G401 (cell line): ENCODE results near the gene PPM1N. TPM values are rescaled to one million over a fixed set of nuclear protein-coding genes. Genes with fewer than 3 reads are reported as not detected.
"Not testable (repeated sequence)": the region's sequence is repeated elsewhere in the genome, so short reads cannot be mapped to it uniquely, and the experiment has no call there.

Source experiments
- DNase-seq: peaks from one replicate; pipeline ENCODE4 v3.0.0-alpha.2; 2015; ENCODE audit warnings: low spot score
- in situ Hi-C: cut with HindIII; loops from 2 replicates; pipeline ENCODE4 v1.10.0; 2016; ENCODE audit warnings: low sequenced_read_pairs, mixed read lengths
- total RNA-seq: library from RNA; depleted of rRNA; stranded (reverse); fragments of >200 nt; shearing (Covaris generic); gene quantifications from 2 replicates; pipeline ENCODE4 v1.2.3, GENCODE V29; 2014

The PPM1N gene
- total RNA-seq, 1 experiment from 2014 or later, result 3.3 TPM

GRCh38 chr19:45506246-45506988, 8.2 kb downstream of the PPM1N start:
- peak; percentile 90 for DNase-seq
- in situ Hi-C loops, result no loop called here

DNA sequence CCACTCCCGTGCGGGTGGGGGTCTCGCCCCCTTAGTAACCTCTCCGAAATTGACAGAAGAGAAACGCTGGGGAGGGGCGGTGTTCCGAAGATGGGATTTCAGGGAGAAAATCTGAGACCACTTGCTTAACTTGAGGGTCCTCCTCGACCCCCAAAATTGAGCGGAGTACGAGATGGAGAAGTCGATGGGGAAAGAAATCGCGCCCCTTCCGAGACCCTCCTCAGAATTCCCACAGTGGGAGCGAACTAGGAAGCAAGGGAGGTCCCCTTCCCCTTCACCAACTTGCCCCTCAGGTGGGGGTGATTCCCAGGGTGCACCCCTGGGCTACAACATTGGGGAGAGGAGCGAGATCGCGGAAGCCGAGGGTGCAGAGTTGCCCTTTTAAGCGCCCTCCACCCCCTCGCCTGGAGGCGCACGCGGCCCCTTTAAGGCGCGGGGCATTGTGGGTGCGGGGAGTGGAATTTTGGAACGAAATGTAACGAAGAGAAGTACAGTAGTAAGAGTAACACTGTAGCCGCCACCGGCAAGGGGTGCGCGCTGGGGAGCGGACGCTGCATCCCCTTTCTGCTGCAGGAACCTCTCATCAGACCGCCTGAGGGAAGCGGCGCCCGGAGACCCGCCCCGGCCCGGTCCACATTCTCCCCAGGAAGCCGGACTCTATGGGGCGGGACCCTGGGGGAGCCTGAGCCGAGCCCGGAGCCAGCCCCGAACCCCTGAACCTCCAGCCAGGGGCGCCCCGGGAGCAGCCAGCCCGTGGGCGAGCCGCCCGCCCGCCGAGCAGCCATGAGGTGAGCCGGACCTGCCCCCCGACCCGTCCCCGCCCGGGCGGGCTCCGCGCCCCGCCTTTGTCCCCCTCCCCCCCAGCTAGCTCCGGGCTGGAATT, 9.0 kb downstream of the PPM1N start, which contains the start of gene VASP:
VASP (plus strand) TSS at position 491 of the 883 bp plus-strand sequence; CDS start at position 784, 293 bp downstream.
- in situ Hi-C loops, result no loop called here
- DNase-seq, result peak; percentile 82

GRCh38 chr19:45507872-45508416, 9.7 kb downstream of the PPM1N start:
- in situ Hi-C loops, result no loop called here
- no peak for DNase-seq

DNA sequence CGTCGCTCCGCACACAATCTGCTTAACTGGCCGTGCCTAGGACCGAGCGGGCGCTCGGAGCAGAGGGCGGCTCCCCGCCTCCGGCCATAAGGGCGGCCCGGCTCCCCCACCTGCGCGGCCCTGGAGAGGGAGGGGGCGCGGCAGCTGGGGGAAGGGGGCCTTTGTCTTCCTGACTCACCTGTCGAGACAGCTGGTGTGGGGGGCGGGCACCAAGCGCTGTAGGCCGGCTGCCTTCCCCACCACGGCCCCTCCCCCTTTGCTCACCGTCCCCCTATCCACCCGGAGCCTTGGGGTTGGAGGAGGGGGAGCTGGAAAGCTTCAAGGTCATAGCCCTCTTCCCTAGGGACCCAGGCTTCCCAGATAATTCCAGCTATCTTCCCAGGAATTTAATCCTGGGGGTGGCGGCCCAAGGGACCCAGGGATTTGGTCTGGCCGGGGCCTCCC, 10.2 kb downstream of the PPM1N start:
- in situ Hi-C loops, result no loop called here

GRCh38 chr19:45508861-45509691, 10.8 kb downstream of the PPM1N start:
- in situ Hi-C loops, result no loop called here
- DNase-seq, result peak; percentile 47

More for the DNA sequence above, 10.2 kb downstream of the PPM1N start:
- DNase-seq, result no peak

DNA sequence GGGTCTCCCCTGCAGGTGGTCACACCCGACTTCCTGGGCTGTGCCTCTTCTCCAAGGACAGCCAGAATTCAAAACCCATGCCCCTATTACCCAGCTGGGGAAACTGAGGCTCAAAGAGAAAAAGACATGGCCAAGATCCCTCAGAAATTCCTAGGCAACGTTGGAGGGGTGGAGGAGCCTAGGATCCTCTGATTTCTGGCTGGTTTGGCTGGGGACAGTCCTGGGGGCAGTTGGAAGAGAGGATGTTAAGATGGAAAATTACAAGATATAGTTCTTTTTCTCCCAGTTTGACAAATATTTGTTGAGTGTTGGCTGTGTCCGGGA, 11.4 kb downstream of the PPM1N start:
- no peak for DNase-seq
- in situ Hi-C loops, result no loop called here

DNA sequence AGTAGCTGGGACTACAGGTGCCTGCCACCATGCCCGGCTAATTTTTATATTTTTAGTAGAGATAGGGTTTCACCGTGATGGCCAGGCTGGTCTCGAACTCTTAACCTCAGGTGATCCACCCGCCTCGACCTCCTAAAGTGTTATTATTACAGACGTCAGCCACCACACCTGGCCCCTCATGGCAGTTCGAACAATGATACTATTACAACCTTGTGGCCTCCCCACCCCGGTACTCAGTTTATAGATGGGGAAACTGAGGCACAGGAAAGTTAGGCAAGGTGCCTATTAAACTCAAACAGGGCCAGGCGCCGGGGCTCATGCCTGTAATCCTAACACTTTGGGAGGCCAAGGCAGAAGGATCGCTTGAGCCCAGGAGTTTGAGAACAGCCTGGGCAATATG, 12.1 kb downstream of the PPM1N start:
- DNase-seq, in situ Hi-C loops: not testable (repeated sequence)

DNA sequence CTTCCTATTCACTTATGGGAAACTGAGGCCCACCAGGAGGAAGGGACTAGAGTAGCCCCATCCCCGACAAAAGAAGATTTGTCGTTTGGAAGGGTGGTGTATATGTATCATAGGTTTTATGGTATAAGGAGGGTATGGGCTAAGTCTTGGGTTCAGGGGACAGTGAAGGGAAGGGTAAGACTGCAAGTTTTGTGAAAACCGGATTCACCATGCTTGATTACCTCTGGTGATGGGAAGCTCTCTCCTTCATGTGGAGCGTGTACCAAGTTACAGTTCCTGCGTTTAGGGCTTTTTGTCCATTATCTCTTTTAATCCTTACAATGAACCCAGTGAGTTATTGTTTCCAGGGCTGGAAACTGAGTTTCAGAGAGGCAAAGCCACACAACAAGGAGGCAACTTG, 12.8 kb downstream of the PPM1N start:
- in situ Hi-C loops, result no loop called here
- DNase-seq, result no peak

DNA sequence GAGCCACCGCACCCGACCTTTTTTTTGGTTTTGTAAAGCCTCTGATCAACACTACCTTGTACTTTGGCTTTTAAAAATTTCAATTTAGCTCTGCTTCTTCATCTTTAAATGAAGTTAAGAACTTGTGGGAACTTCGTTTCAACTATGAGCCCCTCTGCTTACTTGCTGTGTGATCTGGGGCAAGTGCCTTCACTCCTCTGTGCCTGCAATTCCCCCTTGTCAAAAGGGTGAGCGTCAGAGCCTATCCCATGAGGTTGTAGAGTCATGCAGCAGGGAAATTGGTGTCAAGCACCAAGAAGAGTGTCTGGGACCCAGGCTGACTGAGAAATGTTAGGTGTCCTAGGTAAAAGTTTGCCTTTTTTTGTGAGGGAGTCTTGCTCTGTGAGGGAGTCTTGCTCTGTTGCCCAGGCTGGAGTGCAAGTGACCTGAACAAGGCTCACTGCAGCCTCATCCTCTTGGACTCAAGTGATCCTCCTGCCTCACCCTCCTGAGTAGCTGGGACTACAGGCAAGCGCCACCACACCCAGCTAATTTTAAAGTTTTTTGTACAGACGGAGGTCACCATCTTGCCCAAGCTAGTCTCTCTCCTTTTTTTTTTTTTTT, 14.7 kb downstream of the PPM1N start:
- DNase-seq, result no peak
- in situ Hi-C loops, result no loop called here

DNA sequence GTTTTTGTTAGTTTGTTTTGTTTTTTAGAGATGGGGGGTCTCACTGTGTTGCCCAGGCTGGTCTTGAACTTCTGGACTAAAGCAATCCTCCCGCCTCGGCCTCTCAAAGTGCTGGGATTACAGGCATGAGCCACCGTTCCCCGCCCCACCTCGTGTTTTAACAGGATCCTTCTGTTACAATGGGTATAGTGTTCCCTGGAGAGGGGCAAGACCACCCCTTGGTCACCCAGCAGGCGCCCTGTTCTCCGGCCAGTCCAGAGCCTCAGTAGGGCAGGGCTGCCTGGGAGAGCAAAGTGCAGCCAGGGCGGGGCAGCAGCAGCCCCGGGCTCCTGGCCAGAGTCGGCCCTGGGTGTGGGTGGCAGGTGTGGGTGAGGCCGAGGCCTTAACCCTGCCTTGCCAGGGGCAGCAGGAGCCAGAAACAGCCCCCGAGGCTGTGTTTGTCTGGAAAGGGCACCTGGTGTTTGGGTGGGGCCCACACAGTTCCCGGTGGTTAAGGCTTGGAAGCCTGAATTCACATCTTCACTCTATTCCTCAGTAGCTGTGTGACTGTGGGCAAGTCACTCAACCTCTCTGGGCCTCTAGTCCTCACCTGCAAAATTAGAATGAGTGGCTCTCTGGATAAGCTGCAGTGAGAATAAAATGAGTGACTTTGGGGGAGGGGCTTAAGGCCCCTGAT, 16.3 kb downstream of the PPM1N start:
- no peak for DNase-seq
- in situ Hi-C loops, result no loop called here

DNA sequence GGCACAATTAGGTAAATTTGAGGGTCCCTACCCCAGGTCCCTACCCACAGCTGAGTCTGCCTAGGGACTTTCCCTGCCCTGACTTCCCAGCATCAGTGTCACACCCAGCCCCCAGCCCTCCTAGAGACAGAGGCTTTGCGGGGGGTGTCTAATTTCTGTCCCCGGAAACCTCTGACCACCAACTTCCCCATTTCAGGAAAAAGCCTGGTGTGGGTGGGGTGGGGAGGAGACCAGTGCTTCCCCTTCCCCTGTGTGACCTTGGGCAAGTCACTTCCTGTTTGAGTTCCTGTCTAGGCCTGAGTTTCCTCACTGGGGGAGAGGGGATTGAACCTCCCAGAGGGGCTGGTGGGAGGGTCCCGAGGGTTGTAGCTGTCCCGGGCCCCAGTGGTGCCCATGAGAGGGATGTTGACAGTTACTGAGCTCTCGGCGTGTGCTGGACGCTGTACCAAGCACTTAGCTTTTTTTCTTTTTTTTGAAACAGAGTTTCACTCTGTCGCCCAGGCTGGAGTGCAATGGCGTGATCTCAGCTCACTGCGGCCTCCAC, 16.9 kb downstream of the PPM1N start:
- in situ Hi-C loops, result no loop called here
- DNase-seq, result no peak

DNA sequence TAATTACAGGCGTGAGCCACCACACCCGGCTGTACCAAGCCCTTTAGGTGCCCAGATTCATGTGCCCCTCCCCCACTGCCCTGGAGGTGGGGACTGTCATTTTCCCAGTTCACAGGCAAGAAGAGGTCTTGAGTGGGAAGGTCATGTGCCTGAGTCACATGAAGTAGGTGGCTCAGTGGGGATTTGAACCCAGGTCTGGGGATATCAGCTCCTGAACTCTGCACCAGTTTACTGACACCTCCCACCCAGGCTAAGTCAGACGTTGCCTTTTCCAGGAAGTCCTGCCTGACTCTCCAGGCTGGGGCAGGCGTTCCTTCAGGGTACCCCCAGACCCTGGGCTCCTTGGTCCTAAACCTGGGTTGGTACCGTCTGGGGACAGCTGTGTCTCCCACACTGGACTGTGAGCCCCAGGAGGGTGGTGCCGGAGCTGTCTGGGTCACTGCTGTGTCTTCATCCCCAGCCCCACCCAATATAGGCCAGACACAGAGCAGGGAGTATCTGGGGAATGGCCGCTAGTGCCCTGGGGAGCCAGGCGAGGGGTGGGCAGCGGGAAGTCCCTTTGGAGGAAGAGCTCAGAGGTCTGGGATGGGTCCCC, 17.7 kb downstream of the PPM1N start:
- DNase-seq, result no peak
- in situ Hi-C loops, result no loop called here

- in situ Hi-C loops, result no loop called here
- no peak for DNase-seq
Measured at GRCh38 chr19:45517238-45517637, 19.0 kb downstream of the PPM1N start.

GRCh38 chr19:45517641-45518468, 19.6 kb downstream of the PPM1N start:
- in situ Hi-C loops, result no loop called here
- DNase-seq, result no peak

- in situ Hi-C loops, result no loop called here
- no peak for DNase-seq
Measured at GRCh38 chr19:45518469-45518826, 20.2 kb downstream of the PPM1N start.

DNA sequence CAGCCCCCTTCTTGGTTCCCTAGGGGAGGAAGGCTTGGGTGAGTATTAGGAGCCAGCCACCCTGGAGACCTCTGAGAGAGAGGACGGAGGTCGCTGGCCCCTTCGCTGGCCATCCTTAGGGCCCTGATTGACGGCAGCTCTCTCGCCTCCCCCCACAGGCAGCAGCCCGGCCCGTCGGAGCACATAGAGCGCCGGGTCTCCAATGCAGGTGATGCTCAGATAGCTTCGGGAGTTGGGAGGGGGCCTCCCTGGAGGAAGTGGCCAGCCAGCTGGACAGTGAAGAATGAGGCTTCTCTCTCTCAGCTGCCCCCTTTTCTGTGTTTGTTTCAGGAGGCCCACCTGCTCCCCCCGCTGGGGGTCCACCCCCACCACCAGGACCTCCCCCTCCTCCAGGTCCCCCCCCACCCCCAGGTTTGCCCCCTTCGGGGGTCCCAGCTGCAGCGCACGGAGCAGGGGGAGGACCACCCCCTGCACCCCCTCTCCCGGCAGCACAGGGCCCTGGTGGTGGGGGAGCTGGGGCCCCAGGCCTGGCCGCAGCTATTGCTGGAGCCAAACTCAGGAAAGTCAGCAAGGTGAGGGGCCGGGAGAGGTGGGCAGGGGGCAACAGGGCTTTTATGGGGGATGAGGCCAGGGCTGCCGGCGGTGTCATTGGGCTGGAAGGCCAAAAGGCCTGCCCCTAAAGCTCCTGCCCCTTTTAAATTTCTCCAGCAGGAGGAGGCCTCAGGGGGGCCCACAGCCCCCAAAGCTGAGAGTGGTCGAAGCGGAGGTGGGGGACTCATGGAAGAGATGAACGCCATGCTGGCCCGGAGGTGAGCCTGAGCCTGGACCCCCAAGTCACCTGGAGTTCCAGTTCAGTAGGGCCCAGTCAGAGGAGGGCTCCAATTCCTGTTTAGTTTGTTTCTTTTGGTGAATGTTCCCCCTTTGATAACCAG, 24.0 kb downstream of the PPM1N start:
- no peak for DNase-seq
- in situ Hi-C loops, result no loop called here
